Stimulated activated CD4-positive, alpha-beta T cell treated with anti-CD3 and anti-CD28 coated beads, Interleukin-4, amount 100 ng/mL, for 48 hours (primary cell): ENCODE results near the gene VEZF1.
"Not testable (repeated sequence)": the region's sequence is repeated elsewhere in the genome, so short reads cannot be mapped to it uniquely, and the experiment has no call there.

ENCODE experiments used
- DNase-seq, 2 donors: peaks; one replicate each; pipeline ENCODE4 v3.0.0-alpha.2; 2020; ENCODE audit warnings: low read depth in 2 of 2

The VEZF1 gene

GRCh38 chr17:57975044-57975443 lies 13.0 kb downstream of the VEZF1 start:
- no peak for DNase-seq

- not testable (repeated sequence) for DNase-seq
Measured at GRCh38 chr17:57974053-57974824, 13.8 kb downstream of the VEZF1 start.

GRCh38 chr17:57972151-57972550 lies 15.9 kb downstream of the VEZF1 start:
- DNase-seq = no peak

GRCh38 chr17:57971572-57971971 lies 16.5 kb downstream of the VEZF1 start:
- no peak for DNase-seq

GRCh38 chr17:57970710-57971109 lies 17.3 kb downstream of the VEZF1 start:
- no peak for DNase-seq

GRCh38 chr17:57968456-57968855 lies 19.6 kb downstream of the VEZF1 start:
- no peak for DNase-seq

GRCh38 chr17:57966875-57967274 lies 21.2 kb downstream of the VEZF1 start:
- no peak for DNase-seq

- no peak for DNase-seq
Measured at GRCh38 chr17:57966246-57966645, 21.8 kb downstream of the VEZF1 start.

- no peak for DNase-seq
Measured at GRCh38 chr17:57965521-57966160, 22.4 kb downstream of the VEZF1 start.

- DNase-seq = no peak
Measured at GRCh38 chr17:57963149-57963511, 24.9 kb downstream of the VEZF1 start.

- DNase-seq = no peak
Measured at GRCh38 chr17:57962279-57963148, 25.5 kb downstream of the VEZF1 start.

GRCh38 chr17:57959929-57960328 lies 28.1 kb downstream of the VEZF1 start:
- no peak for DNase-seq

- not testable (repeated sequence) for DNase-seq
Measured at GRCh38 chr17:57958391-57958790, 29.7 kb downstream of the VEZF1 start.

GRCh38 chr17:57957886-57958285 lies 30.2 kb downstream of the VEZF1 start:
- no peak for DNase-seq

GRCh38 chr17:57957120-57957850 lies 30.8 kb downstream of the VEZF1 start:
- DNase-seq = no peak

GRCh38 chr17:57956291-57957119 lies 31.5 kb downstream of the VEZF1 start:
- DNase-seq = peak in 1 of 2 donors; percentile 16

GRCh38 chr17:57955183-57955931 lies 32.7 kb downstream of the VEZF1 start, which contains the start of gene CUEDC1:
CUEDC1 (minus strand) TSS chr17:57955412; CDS start chr17:57885564, 69,848 bp downstream.
- DNase-seq = peak; percentile 59 to 60

GRCh38 chr17:57954397-57955182 lies 33.5 kb downstream of the VEZF1 start:
- DNase-seq = no peak

GRCh38 chr17:57953705-57954396 lies 34.2 kb downstream of the VEZF1 start:
- DNase-seq = no peak
